DMS114 treated with DMSO at 0.1 percent for 48 hours (cell line): Measurements from ENCODE around the gene BMERB1.

Experiments
- DNase-seq: peaks from one replicate; lab custom pipeline; 2025; ENCODE audit not compliant: unreplicated experiment; lab: John Stamatoyannopoulos, UW

Gene BMERB1

GRCh38 chr16:15581127-15581815 is 146.9 kb downstream of the BMERB1 start:
- DNase-seq = no peak

DNA sequence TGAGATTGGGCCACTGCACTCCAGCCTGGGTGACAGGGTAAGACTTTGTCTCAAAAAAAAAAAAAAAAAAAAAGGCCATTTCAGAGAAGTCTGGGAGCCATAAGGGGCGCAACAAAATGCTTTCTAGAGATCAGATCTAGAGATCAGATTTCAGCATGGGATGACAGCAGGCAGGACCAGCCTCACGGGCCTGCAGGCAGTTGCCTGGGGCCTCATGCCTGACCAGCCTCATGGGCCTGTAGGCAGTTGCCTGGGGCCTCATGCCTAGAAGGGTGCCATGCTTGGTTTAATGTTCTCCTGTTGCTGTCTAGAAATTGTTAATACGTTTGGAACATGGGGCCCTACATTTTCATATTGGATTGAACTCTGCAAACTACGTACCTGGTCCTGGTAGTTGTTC is 149.1 kb downstream of the BMERB1 start:
- DNase-seq = no peak

DNA sequence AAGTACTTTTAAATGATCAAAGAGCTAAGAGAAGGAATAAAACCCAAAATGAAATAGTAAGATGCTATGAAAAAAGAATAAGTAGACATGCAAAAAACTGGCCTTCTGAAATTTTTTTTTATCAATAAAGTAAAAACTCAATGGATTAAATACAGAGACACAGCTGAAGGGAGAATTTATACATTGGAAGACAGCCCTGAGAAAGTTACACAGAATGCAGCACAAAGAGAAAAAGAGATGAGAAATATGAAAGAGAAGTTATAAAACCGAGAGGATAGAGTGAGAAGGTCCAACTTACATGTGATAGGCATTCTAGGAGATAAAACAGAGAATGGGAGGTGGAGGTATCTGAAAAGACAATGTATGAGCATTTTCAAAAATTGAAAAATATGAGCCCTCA is 151.6 kb downstream of the BMERB1 start:
- DNase-seq = no peak

GRCh38 chr16:15586716-15587115 is 152.3 kb downstream of the BMERB1 start:
- DNase-seq = no peak

- no peak for DNase-seq
These were observed 152.9 kb downstream of the BMERB1 start for GRCh38 chr16:15587152-15587825.

- DNase-seq = no peak
These were observed 157.9 kb downstream of the BMERB1 start for GRCh38 chr16:15592324-15592723.

- no peak for DNase-seq
These were observed 158.8 kb downstream of the BMERB1 start for GRCh38 chr16:15593235-15593634.

- no peak for DNase-seq
These were observed 160.4 kb downstream of the BMERB1 start for GRCh38 chr16:15594711-15595320.

DNA sequence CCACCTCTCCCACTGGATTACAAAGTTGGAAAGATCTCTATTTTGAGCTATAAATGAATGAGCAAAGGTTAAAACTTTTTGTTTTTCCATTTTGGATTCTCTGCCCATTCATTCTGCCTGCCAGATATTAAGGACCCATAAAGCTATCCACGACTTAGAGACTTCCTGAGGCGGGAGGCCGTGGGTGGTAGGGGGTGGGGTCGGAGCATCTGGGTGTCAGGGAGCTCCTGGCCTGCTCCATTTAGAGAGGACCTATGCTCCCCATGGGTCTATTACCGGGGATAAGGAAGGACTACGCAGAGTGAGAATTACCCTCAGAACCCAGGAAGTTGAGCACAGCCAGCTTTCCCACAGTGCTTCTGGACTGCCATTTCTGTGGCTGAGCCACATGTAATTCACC is 162.7 kb downstream of the BMERB1 start:
- no peak for DNase-seq

DNA sequence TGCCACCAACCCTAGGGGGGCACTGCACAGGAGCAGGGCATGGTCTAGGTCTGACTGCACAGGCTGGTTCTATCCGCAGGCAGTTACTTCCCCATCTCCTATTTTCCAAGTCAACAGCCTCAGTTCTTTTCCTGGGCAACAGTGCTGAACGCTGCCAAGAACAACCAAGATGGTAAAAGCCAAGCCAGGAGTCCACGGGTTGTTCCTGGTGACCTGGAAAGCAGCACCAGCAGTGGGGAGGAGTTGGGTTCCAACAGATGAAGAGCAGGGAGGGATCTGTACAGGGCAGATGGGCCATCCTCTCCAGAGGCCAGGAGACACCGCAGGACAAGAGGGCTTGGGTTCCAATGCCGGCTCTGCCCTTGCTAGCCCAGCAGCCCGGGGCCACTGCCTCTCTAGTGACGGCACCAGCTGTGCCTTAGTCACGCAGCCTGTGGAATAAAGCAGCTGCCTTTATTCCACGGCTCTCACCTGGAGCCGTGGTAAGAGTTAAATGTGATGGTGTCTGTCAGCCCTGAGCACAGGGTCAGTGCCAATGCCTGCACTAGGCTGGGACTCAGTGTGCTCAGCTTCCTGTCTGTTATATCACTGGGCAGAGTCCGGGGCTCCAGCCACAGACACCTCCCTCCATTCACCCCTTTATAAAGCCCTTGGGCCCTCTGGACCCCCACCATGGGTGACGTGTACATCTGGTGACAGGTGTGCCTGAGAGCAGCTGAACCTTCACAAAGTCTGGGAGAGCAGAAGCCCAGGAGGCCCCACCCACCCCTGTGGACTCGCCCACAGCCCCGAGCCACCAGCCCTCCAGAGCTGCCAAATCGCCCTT is 163.6 kb downstream of the BMERB1 start:
- DNase-seq = no peak

DNA sequence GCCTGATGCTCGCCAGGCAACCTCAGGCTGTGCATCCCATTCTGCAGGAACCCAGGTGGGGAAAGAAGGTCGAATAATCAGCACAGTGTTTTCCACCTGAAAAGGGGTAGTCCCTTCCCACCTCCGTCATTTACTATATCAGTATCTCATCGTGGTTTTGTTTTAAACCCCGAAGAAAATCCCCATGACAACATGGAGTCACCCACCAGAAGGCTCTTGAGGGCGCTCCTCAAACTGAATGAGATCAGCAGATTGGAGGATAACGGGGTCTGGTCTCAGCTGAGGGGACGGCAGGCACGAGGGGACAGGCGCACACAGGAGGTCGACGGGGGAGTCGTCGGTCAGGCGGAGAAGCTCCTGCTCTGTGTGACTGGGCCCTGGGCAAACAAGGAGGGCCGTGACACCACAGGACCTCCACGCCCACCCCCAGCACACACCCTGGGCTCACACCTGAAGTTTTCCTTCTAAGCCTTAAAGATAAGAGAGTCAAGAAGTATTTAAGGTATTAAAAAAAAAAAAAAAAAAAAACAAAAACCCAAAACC is 164.3 kb downstream of the BMERB1 start:
- no peak for DNase-seq

GRCh38 chr16:15599303-15600070 is 165.1 kb downstream of the BMERB1 start:
- DNase-seq = no peak

GRCh38 chr16:15601212-15601879 is 167.0 kb downstream of the BMERB1 start:
- no peak for DNase-seq

GRCh38 chr16:15602285-15603044 is 168.1 kb downstream of the BMERB1 start:
- DNase-seq = no peak

GRCh38 chr16:15604460-15605440 is 170.4 kb downstream of the BMERB1 start:
- no peak for DNase-seq

DNA sequence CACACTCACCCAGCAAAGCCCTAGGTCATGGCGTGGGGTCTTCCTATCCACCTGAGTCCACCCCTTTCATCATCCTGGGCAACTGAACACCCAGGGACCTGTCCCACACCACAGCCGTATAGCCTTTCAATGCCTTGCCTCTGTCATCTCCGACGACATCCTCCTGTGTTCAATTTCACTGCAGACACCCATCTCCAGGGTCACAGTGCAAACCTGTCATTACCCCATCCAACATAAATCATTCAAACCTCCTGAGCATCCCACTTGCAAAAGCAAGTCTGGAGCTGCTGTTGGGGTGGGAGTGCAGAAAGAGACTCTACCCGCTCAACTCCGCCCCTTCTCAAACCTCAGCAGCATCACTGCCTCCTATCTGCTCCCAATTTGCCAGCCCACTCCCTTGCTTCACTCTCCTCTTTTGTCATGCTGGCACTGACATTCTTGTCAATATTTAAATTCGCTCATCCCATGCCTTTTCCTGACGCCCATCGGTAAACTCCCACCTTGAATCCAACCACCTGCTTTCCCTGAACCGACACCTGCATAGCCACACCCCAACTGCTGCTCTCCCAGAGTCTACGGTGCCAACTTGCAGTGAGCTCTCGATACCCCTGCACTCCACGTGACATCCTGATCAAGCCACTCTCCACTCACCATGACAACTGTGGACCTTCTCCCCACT is 171.6 kb downstream of the BMERB1 start:
- no peak for DNase-seq

DNA sequence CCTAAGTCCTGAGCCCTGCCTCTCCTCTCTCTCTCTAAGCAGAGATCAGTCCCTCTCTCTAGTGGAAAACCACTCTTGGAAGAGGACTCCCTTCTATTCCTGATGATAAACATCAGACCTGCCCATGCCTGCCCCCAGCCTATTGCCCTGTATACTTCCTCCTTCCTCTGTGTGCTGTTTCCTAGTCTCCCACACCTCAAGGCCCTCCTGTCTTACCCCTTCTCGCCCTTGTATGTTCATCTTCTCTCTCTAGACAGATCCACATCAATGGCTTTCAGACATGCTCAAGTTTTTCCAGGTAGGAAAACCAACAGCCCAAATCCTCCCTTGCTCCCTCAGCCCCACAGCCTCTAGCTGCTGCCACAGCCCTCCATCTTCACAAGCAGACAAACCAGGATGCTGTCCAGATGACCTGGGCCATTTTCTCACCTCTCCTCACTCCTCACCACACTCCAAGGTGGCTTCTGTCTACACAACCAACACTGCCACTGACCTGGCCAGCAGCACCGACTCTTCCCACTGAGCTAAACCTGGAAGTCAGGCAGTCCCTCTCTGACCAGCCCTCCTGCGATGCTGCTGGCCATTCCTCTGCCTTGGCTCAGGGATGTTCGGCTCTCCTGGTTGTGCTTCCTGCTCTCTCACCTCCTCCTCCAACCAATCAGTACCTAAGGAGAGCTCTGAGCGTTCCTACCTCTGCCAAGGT is 172.3 kb downstream of the BMERB1 start:
- no peak for DNase-seq
